HEK293 (cell line): ENCODE measurements around the gene HSD17B4.
"Not testable (repeated sequence)": the region's sequence is repeated elsewhere in the genome, so short reads cannot be mapped to it uniquely, and the experiment has no call there.

Experiments
- CTCF ChIA-PET: fragments of 350-600 bp; formaldehyde crosslinking; extraction: SDS; loops from one replicate; lab custom pipeline; 2021; ENCODE audit warnings: antibody characterized with exemption; lab: Yijun Ruan, JAX
- POLR2A ChIA-PET: fragments of 300-600 bp; formaldehyde crosslinking; extraction: SDS; loops from one replicate; lab custom pipeline; 2020; ENCODE audit warnings: antibody characterized with exemption, inconsistent platforms; lab: Yijun Ruan, JAX
- H3K27ac ChIP-seq: fragments of 200-500 bp; sonication (Bioruptor generic); 2 replicates; pipeline ENCODE4 v1.5.1; 2014; ENCODE audit warnings: low read depth, low read length, control low read depth, inconsistent platforms; ENCODE audit errors: extremely low read depth
- H3K36me3 ChIP-seq, 2 experiments: fragments of 200-500 bp in 1 of 2; sonication (Bioruptor generic) in 1 of 2; 1 replicate in 1 of 2; 2 replicates in 1 of 2; pipeline ENCODE4 v1.5.1; 2014 to 2017; ENCODE audit warnings: inconsistent platforms in 2 of 2, low read length in 2 of 2; ENCODE audit not compliant: control insufficient read depth in 2 of 2, insufficient read depth in 1 of 2
- H3K4me1 ChIP-seq: fragments of 200-500 bp; sonication (Bioruptor generic); 2 replicates; pipeline ENCODE4 v1.5.1; 2014; ENCODE audit warnings: mild to moderate bottlenecking, low read length, inconsistent platforms; ENCODE audit not compliant: control insufficient read depth, insufficient read depth
- H3K4me3 ChIP-seq: 2 replicates; pipeline ENCODE4 v1.5.1; 2011; ENCODE audit warnings: low read depth, mild to moderate bottlenecking, control low read depth, low read length, moderate library complexity
- H3K9me3 ChIP-seq: fragments of 200-500 bp; sonication (Bioruptor generic); 2 replicates; pipeline ENCODE4 v1.5.1; 2014; ENCODE audit warnings: low read depth, low read length, inconsistent platforms; ENCODE audit not compliant: control insufficient read depth, insufficient read depth
- OSR2 ChIP-seq: fragments of 450-650 bp; formaldehyde crosslinking; IDR thresholded peaks from 2 replicates; pipeline ENCODE4 v1.5.1; 2016; ENCODE audit warnings: missing biosample characterization, missing genetic modification characterization
- RBAK ChIP-seq: fragments of 450-650 bp; formaldehyde crosslinking; IDR thresholded peaks from 2 replicates; pipeline ENCODE4 v1.5.1; 2016; ENCODE audit warnings: missing biosample characterization, missing genetic modification characterization
- TRIM28 ChIP-seq: IDR thresholded peaks from 2 replicates; pipeline ENCODE4 v1.6.1; 2011; ENCODE audit warnings: low read length, control low read depth, borderline replicate concordance
- ZEB2 ChIP-seq: fragments of 450-650 bp; formaldehyde crosslinking; IDR thresholded peaks from 2 replicates; pipeline ENCODE4 v1.5.1; 2016; ENCODE audit warnings: missing biosample characterization, missing genetic modification characterization
- ZFP37 ChIP-seq: fragments of 450-650 bp; formaldehyde crosslinking; IDR thresholded peaks from 2 replicates; pipeline ENCODE4 v1.5.1; 2016; ENCODE audit warnings: missing biosample characterization, missing genetic modification characterization
- ZNF169 ChIP-seq: fragments of 450-650 bp; formaldehyde crosslinking; IDR thresholded peaks from 2 replicates; pipeline ENCODE4 v1.5.1; 2016; ENCODE audit warnings: missing biosample characterization, missing genetic modification characterization
- ZNF366 ChIP-seq: fragments of 450-650 bp; formaldehyde crosslinking; conservative IDR thresholded peaks from 2 replicates; pipeline ENCODE4 v1.5.1; 2016; ENCODE audit warnings: missing biosample characterization, missing genetic modification characterization
- TF ChIP-seq, protein P1 (sequence below): fragments of 450-650 bp; formaldehyde crosslinking; IDR thresholded peaks from 2 replicates; pipeline ENCODE4 v1.5.1; 2016; ENCODE audit warnings: missing biosample characterization, missing genetic modification characterization
- TF ChIP-seq, protein P2 (sequence below): fragments of 450-650 bp; formaldehyde crosslinking; IDR thresholded peaks from 2 replicates; pipeline ENCODE4 v1.5.1; 2016; ENCODE audit warnings: missing biosample characterization, missing genetic modification characterization
- TF ChIP-seq, protein P3 (sequence below): fragments of 450-650 bp; formaldehyde crosslinking; IDR thresholded peaks from 2 replicates; pipeline ENCODE4 v1.5.1; 2016; ENCODE audit warnings: missing biosample characterization, missing genetic modification characterization

Gene HSD17B4

DNA sequence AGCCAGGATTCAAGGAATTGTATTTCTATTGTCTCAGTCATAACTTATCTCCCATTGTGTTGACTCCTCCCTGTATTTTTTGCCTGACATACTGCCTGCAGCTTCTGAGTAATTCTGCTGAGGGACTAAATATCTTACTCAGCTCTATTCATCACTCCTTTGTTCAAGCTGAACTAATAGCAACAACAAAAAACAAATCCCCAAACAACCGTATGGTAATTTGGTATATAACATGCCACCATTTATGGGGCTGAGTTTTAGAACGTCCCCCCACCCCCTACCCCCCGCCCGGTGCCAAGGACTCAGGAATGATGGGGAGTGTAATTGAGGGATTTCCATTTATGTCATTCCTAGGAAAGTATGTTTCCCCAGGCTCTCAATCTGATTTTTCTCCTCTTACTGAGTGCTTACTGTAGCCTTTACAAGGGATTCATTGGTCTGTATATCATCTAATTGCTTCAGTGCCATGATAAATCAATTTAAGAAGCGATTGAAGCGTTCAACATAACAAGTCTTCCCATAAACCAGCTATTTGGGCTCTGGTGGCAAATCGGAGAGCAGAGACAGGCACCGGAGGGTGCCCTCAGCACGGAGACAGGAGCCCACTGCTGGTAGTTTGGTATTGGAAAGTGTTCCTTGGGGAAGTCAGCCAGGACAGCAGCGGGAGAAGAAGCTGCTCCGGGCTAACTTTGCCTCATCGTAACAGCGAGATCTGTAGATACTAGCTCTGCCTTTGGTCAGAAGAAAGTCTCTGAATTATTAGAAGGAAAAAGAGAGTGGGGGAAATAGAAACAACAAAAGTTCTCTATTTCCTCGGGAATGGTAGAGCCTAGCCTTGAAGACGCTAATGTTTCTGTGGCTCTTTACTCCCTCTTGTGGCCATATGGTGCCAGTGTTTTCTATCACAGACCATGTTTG is 40.7 kb upstream of the HSD17B4 start (continued):
- TF ChIP-seq ZNF366 (tag by site-specific recombination) (peak; percentile 73), TRIM28 (0 out of 2 replicates have a peak, but pooled peaks have one; percentile 41), ZNF169 (tag by site-specific recombination) (no peak), RBAK (no peak)
- TF ChIP-seq, protein P1, sequence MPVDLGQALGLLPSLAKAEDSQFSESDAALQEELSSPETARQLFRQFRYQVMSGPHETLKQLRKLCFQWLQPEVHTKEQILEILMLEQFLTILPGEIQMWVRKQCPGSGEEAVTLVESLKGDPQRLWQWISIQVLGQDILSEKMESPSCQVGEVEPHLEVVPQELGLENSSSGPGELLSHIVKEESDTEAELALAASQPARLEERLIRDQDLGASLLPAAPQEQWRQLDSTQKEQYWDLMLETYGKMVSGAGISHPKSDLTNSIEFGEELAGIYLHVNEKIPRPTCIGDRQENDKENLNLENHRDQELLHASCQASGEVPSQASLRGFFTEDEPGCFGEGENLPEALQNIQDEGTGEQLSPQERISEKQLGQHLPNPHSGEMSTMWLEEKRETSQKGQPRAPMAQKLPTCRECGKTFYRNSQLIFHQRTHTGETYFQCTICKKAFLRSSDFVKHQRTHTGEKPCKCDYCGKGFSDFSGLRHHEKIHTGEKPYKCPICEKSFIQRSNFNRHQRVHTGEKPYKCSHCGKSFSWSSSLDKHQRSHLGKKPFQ (tag by site-specific recombination): no peak

DNA sequence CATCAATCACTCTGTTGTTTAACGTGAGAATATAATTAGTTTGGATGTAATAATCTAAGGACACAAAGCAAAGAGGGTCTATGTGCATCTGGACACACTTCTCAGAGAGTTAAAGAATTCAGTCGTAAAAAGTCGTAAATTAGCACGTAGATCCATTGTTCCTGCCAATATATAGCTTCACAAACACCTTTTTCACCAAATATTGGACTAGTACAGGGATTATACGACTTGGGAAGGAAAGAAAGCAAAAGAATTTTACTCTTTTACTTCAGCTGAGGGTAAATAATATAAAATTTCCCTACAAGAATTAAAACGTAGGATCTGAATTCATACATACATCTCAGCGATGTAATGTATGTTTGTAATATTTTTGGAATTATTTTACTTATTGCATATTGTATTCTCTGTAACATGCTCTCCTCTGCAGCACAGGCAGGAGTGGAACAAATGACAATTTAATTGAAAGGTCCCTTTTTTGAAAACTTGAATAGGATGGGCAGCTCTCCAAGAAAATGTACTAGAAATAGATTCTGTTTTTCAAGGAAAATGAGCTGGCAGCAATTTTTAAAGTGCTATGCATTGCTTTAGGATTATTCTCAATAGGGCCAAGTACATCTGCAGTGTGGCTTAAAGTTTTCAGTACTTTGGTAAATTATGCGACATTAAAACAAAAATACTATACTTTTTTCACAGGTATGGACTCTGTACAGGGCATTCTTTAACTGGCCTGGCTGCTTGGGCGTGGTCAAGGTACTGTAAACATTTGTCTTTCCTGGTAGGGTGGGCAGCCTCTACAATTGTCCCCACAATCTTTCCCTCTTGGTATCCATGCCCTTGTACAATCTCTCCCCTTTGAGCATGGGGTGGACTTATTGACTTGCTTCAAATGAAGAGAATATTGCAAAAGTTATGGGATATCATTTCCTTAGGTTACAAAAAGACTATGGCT is 39.7 kb upstream of the HSD17B4 start:
- Histone ChIP-seq H3K36me3 (no peaks in the 10 kb centered on the region), H3K4me3 (no peak overlapping the region), H3K4me1 (no peaks in the 10 kb centered on the region), H3K27ac (no peak overlapping the region), H3K9me3 (no peaks in the 10 kb centered on the region)
- CTCF ChIA-PET: interaction anchor here (0.6 to 5.5 kb wide), 62 partner anchors 10 to 621 kb away, joined by 3 to 87 read pairs (median 4); partner anchors contain the start of genes DTWD2 and TNFAIP8
- POLR2A ChIA-PET: interaction anchor here (0.8 to 2.6 kb wide), 2 partner anchors 144 to 425 kb away, joined by 5 to 10 read pairs; partner anchors contain the start of gene DTWD2
- TF ChIP-seq ZEB2 (tag by site-specific recombination) (no peak), OSR2 (tag by site-specific recombination) (no peak), ZFP37 (tag by site-specific recombination) (0 out of 2 replicates have a peak, but pooled peaks have one; percentile 2)
- TF ChIP-seq, protein P2, sequence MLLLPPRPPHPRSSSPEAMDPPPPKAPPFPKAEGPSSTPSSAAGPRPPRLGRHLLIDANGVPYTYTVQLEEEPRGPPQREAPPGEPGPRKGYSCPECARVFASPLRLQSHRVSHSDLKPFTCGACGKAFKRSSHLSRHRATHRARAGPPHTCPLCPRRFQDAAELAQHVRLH: no peak
- TF ChIP-seq, protein P3, sequence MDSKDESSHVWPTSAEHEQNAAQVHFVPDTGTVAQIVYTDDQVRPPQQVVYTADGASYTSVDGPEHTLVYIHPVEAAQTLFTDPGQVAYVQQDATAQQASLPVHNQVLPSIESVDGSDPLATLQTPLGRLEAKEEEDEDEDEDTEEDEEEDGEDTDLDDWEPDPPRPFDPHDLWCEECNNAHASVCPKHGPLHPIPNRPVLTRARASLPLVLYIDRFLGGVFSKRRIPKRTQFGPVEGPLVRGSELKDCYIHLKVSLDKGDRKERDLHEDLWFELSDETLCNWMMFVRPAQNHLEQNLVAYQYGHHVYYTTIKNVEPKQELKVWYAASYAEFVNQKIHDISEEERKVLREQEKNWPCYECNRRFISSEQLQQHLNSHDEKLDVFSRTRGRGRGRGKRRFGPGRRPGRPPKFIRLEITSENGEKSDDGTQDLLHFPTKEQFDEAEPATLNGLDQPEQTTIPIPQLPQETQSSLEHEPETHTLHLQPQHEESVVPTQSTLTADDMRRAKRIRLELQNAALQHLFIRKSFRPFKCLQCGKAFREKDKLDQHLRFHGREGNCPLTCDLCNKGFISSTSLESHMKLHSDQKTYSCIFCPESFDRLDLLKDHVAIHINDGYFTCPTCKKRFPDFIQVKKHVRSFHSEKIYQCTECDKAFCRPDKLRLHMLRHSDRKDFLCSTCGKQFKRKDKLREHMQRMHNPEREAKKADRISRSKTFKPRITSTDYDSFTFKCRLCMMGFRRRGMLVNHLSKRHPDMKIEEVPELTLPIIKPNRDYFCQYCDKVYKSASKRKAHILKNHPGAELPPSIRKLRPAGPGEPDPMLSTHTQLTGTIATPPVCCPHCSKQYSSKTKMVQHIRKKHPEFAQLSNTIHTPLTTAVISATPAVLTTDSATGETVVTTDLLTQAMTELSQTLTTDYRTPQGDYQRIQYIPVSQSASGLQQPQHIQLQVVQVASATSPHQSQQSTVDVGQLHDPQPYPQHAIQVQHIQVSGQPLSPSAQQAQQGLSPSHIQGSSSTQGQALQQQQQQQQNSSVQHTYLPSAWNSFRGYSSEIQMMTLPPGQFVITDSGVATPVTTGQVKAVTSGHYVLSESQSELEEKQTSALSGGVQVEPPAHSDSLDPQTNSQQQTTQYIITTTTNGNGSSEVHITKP (tag by site-specific recombination): no peak

DNA sequence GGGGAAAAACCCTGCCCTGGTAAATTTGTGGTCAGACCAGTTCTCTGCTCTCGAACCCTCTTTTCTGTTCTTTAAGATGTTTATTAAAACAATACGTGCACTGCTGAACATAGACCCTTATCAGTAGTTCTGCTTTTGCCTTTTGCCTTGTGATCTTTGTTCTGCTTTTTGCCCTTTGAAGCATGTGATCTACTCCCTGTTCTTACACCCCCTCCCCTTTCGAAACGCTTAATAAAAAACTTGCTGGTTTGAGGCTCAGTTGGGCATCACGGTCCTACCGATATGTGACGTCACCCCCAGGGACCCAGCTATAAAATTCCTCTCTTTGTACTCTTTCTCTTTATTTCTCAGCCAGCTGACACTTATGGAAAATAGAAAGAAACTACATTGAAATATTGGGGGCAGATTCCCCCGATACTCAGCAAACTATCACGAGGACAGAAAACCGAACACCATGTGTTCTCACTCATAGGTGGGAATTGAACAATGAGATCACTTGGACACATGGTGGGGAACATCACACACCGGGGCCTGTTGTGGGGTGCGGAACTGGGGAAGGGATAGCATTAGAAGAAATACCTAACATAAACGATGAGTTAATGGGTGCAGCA is 38.1 kb upstream of the HSD17B4 start:
- CTCF ChIA-PET: interaction anchor here (0.8 to 3.7 kb wide), 4 partner anchors 14 to 76 kb away, joined by 3 to 29 read pairs (median 12); no protein-coding TSS in a partner anchor
- H3K9me3 ChIP-seq, H3K4me1 ChIP-seq, POLR2A ChIA-PET, H3K27ac ChIP-seq, H3K36me3 ChIP-seq, H3K4me3 ChIP-seq: not testable (repeated sequence)
